HepG2 (cell line): Measurements from ENCODE around the gene PPIC.
A peak's percentile ranks its signal among the peaks of the same experiment; 100 is the strongest.

Experiments
- BHLHE40 ChIP-seq: IDR thresholded peaks from 2 replicates; pipeline ENCODE4 v1.6.1; 2011; ENCODE audit warnings: low read length, improper control_type of control experiment
- BRCA1 ChIP-seq: sonication (generic); formaldehyde crosslinking; IDR thresholded peaks from 2 replicates; pipeline ENCODE4 v1.4.0; 2020; ENCODE audit warnings: missing genetic modification reagents
- CTCF ChIP-seq: sonication (generic); formaldehyde crosslinking; IDR thresholded peaks from 2 replicates; pipeline ENCODE4 v1.5.0; 2020; ENCODE audit warnings: mild to moderate bottlenecking, missing genetic modification reagents, moderate library complexity
- E2F2 ChIP-seq: sonication (generic); formaldehyde crosslinking; IDR thresholded peaks from 2 replicates; pipeline ENCODE4 v1.4.0; 2020; ENCODE audit warnings: missing genetic modification reagents, borderline replicate concordance
- ETV5 ChIP-seq: IDR thresholded peaks from 2 replicates; pipeline ENCODE4 v1.6.1; 2018; ENCODE audit warnings: missing biosample characterization, missing genetic modification reagents, inconsistent platforms, borderline replicate concordance
- FUBP1 ChIP-seq: sonication (generic); formaldehyde crosslinking; IDR thresholded peaks from 2 replicates; pipeline ENCODE4 v1.5.1; 2020; ENCODE audit warnings: missing genetic modification reagents, mild to moderate bottlenecking, borderline replicate concordance
- HBP1 ChIP-seq: IDR thresholded peaks from 2 replicates; pipeline ENCODE4 v1.6.1; 2016; ENCODE audit warnings: low read depth, control low read depth
- HCFC1 ChIP-seq: fragments of 150-350 bp; IDR thresholded peaks from 2 replicates; pipeline ENCODE4 v1.6.1; 2014; ENCODE audit warnings: low read depth, low read length
- KMT2A ChIP-seq: sonication (generic); formaldehyde crosslinking; IDR thresholded peaks from 2 replicates; pipeline ENCODE4 v1.4.0; 2020; ENCODE audit warnings: missing genetic modification reagents
- MAX ChIP-seq: IDR thresholded peaks from 2 replicates; pipeline ENCODE4 v1.6.1; 2012; ENCODE audit warnings: inconsistent platforms
- POLR2A ChIP-seq, 2 experiments: IDR thresholded peaks; 2 replicates each; pipeline ENCODE4 v1.6.1; 2011; ENCODE audit warnings: low read depth in 2 of 2, low read length in 2 of 2, mild to moderate bottlenecking in 1 of 2, moderate library complexity in 1 of 2; ENCODE audit not compliant: insufficient read depth in 1 of 2
- RAD51 ChIP-seq: fragments of 450-650 bp; IDR thresholded peaks from 2 replicates; pipeline ENCODE4 v1.6.1; 2016; ENCODE audit warnings: borderline replicate concordance
- UBTF ChIP-seq: sonication (generic); formaldehyde crosslinking; IDR thresholded peaks from 2 replicates; pipeline ENCODE4 v1.4.0; 2020; ENCODE audit warnings: mild to moderate bottlenecking, missing genetic modification reagents
- ZNF260 ChIP-seq: sonication (generic); formaldehyde crosslinking; IDR thresholded peaks from 2 replicates; pipeline ENCODE4 v1.4.0; 2020; ENCODE audit warnings: missing genetic modification reagents, low read depth, mild to moderate bottlenecking, borderline replicate concordance

GRCh38 chr5:122999947-123000563 is 36.5 kb downstream of the PPIC start:
- TF ChIP-seq RAD51 (no peak), HCFC1 (no peak), CTCF (CRISPR knock-in tag) (peak; percentile 36), HBP1 (CRISPR knock-in tag) (no peak), ZNF260 (CRISPR knock-in tag) (no peak), KMT2A (CRISPR knock-in tag) (no peak), POLR2A (IDR thresholded peaks at IDR 0.05; ENCODE audit: insufficient read depth in 1 of 2, low read depth in 2 of 2, low read length in 2 of 2) (no peak), E2F2 (CRISPR knock-in tag) (no peak), BHLHE40 (no peak), ETV5 (CRISPR knock-in tag) (no peak), BRCA1 (CRISPR knock-in tag) (no peak), MAX (no peak), UBTF (CRISPR knock-in tag) (no peak), FUBP1 (CRISPR knock-in tag) (no peak)
